ENCODE data around the gene L3HYPDH. TPM values are rescaled to one million over a fixed set of nuclear protein-coding genes. Genes with fewer than 3 reads are reported as not detected.
A peak's percentile ranks its signal among the peaks of the same experiment; 100 is the strongest.

L3HYPDH gene
- polyA plus RNA-seq, 3 donors: 3.9 to 30.7 (median 5.3) TPM

DNA sequence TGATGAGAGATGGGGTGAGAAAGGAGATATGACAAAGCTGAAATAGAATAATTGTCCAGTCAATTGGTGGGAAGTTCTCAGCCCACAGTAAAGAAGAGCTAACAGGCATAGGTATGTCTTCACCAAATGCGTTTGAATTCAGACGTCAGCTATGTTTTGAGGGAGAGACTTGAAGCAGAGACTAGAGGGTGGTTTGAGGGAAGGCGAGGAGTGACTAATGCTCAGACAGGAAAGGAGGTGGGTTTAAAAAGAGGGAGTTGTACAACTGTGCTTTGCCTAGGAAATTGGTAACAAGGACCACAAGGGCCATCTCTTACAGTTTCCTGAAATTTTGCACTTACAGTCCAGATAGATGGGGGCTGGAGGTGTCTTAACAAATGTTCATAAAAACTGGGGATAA lies 6.5 kb upstream of the L3HYPDH start:
- intact Hi-C loops (cut with micrococcal nuclease): no loop called here
- Histone ChIP-seq H3K4me2 (replicated peaks; ENCODE audit: extremely low read depth, low read length, poor library complexity, severe bottlenecking) (no peak overlapping the region), H4K20me1 (ENCODE audit: insufficient read depth, low read length) (peaks cover 84% of the 10 kb centered on the region), H3K4me1 (ENCODE audit: control insufficient read depth in 1 of 2, insufficient read depth in 2 of 2, low read length in 2 of 2) (peaks cover 9 to 16% of the 10 kb centered on the region in 2 donors), H3K27ac (ENCODE audit: low read depth in 1 of 2, low read length in 2 of 2) (no peak overlapping the region), H3K9ac (ENCODE audit: insufficient read depth, low read length, poor library complexity, severe bottlenecking) (no peak overlapping the region), H3K9me3 (replicated peaks in 1 of 2; ENCODE audit: control insufficient read depth in 1 of 2, insufficient read depth in 1 of 2, low read length in 2 of 2) (no peaks in the 10 kb centered on the region), H3K36me3 (replicated peaks in 1 of 2; ENCODE audit: control insufficient read depth in 1 of 2, insufficient read depth in 2 of 2, low read length in 2 of 2) (peaks cover 59 to 86% of the 10 kb centered on the region in 2 donors), H2AFZ (ENCODE audit: insufficient read depth, low read depth, low read length, poor library complexity, severe bottlenecking) (no peak overlapping the region), H3K79me2 (ENCODE audit: insufficient read depth, low read length) (peaks cover 37% of the 10 kb centered on the region), H3K27me3 (ENCODE audit: control insufficient read depth in 2 of 2, insufficient read depth in 2 of 2, low read length in 2 of 2) (no peaks in the 10 kb centered on the region), H3K4me3 (replicated peaks in 1 of 3; ENCODE audit: low read depth in 2 of 3, low read length in 3 of 3) (no peak overlapping the region)
- Mint-ChIP-seq H3K27ac (peak overlapping the region in 1 of 7 donors; percentile 38), H3K4me3 (no peak overlapping the region), H3K4me1 (peaks cover 30% of the 10 kb centered on the region), H3K36me3 (peaks cover 69 to 80% of the 10 kb centered on the region in 2 donors), H3K27me3 (ENCODE audit: low read depth in 3 of 3) (peaks cover 0 to 2% (median 0%) of the 10 kb centered on the region in 3 donors), H3K9me3 (no peaks in the 10 kb centered on the region)
- DNase-seq: no peak
- TF ChIP-seq, protein P1, sequence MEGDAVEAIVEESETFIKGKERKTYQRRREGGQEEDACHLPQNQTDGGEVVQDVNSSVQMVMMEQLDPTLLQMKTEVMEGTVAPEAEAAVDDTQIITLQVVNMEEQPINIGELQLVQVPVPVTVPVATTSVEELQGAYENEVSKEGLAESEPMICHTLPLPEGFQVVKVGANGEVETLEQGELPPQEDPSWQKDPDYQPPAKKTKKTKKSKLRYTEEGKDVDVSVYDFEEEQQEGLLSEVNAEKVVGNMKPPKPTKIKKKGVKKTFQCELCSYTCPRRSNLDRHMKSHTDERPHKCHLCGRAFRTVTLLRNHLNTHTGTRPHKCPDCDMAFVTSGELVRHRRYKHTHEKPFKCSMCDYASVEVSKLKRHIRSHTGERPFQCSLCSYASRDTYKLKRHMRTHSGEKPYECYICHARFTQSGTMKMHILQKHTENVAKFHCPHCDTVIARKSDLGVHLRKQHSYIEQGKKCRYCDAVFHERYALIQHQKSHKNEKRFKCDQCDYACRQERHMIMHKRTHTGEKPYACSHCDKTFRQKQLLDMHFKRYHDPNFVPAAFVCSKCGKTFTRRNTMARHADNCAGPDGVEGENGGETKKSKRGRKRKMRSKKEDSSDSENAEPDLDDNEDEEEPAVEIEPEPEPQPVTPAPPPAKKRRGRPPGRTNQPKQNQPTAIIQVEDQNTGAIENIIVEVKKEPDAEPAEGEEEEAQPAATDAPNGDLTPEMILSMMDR (IDR thresholded peaks at IDR 0.05): no peak
- WGBS (ENCODE audit: insufficient coverage): 56% methylated on average over 2 of the region's 3 CpGs

DNA sequence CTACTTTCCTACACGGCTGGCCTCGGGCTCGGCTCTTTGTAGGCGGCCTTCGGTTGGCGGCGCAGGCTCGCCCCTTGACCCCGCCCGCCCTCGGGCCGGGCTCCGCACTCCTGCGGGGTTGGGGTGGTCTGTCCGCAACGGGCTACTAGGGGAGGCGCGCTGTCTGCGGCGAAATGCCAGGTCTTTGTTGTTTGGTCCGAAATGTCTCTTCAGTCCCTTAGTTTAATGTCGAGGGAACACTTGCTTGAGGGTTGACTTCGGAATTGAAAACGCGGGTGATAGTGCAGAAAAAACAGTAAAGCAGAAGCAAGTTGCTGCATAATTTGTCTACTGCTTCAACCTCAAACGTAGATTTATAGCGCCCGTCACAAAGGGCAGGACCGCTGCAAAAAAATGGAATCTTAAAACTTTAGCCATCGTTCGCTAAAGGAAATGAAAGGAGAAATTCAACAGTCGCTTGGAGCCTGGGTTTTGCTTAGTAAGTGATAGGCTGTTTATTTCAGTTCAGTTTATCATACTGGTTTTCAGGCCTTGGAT lies 499 bp upstream of the L3HYPDH start:
- H3K9me3 ChIP-seq (replicated peaks in 1 of 2; ENCODE audit: control insufficient read depth in 1 of 2, insufficient read depth in 1 of 2, low read length in 2 of 2): no peaks in the 10 kb centered on the region
- intact Hi-C loops (cut with micrococcal nuclease): loop anchor here (5.0 to 10.0 kb wide), 4 partner anchors 90 to 760 kb away; partner anchors contain the start of genes CCDC175 (in 2 of the 2), DAAM1 (in 1 of the 2) and PPM1A (in 1 of the 2)
- H3K27ac ChIP-seq (ENCODE audit: low read depth in 1 of 2, low read length in 2 of 2): peak overlapping the region; percentile 72 to 91
- peaks cover 46% of the 10 kb centered on the region for H4K20me1 ChIP-seq (ENCODE audit: insufficient read depth, low read length)
- no peaks in the 10 kb centered on the region for H3K9me3 Mint-ChIP-seq
- peaks cover 11 to 25% of the 10 kb centered on the region in 2 donors for H3K36me3 ChIP-seq (replicated peaks in 1 of 2; ENCODE audit: control insufficient read depth in 1 of 2, insufficient read depth in 2 of 2, low read length in 2 of 2)
- peak; percentile 19 to 27 (median 27) for DNase-seq
- H3K36me3 Mint-ChIP-seq: peaks cover 18 to 24% of the 10 kb centered on the region in 2 donors
- H3K4me1 ChIP-seq (ENCODE audit: control insufficient read depth in 1 of 2, insufficient read depth in 2 of 2, low read length in 2 of 2): peaks cover 36 to 43% of the 10 kb centered on the region in 2 donors
- peak overlapping the region; percentile 97 for H2AFZ ChIP-seq (ENCODE audit: insufficient read depth, low read depth, low read length, poor library complexity, severe bottlenecking)
- H3K27me3 ChIP-seq (ENCODE audit: control insufficient read depth in 2 of 2, insufficient read depth in 2 of 2, low read length in 2 of 2): no peaks in the 10 kb centered on the region
- peak overlapping the region; percentile 91 for H3K4me2 ChIP-seq (replicated peaks; ENCODE audit: extremely low read depth, low read length, poor library complexity, severe bottlenecking)
- peak overlapping the region; percentile 81 for H3K9ac ChIP-seq (ENCODE audit: insufficient read depth, low read length, poor library complexity, severe bottlenecking)
- H3K4me3 Mint-ChIP-seq: peak overlapping the region; percentile 95 to 98
- peaks cover 64% of the 10 kb centered on the region for H3K4me1 Mint-ChIP-seq
- peaks cover 52% of the 10 kb centered on the region for H3K79me2 ChIP-seq (ENCODE audit: insufficient read depth, low read length)
- H3K4me3 ChIP-seq (replicated peaks in 1 of 3; ENCODE audit: low read depth in 2 of 3, low read length in 3 of 3): peak overlapping the region; percentile 80 to 95 (median 83)
- TF ChIP-seq, protein P1 (IDR thresholded peaks at IDR 0.05): no peak
- H3K27ac Mint-ChIP-seq: peak overlapping the region; percentile 84 to 98 (median 95)
- peaks cover 0 to 2% (median 0%) of the 10 kb centered on the region in 3 donors for H3K27me3 Mint-ChIP-seq (ENCODE audit: low read depth in 3 of 3)
- WGBS (ENCODE audit: insufficient coverage): 0% methylated on average over 27 of the region's 32 CpGs

Measured in CD14-positive monocyte (primary cell).